ENCODE data around the gene TTBK1. TPM values are rescaled to one million over a fixed set of nuclear protein-coding genes. Genes with fewer than 3 reads are reported as not detected.

The TTBK1 gene
- total and polyA plus RNA-seq, 2 donors (not counting 1 experiment from before 2014, with no cell fraction given), result 0.07 TPM; not detected in 1

GRCh38 chr6:43331470-43331869 is 88.2 kb downstream of the TTBK1 start:
- Mint-ChIP-seq H3K9me3 (ENCODE audit: insufficient read depth) (no peaks in the 10 kb centered on the region), H3K27me3 (no peaks in the 10 kb centered on the region), H3K4me3 (no peak overlapping the region), H3K4me1 (peaks cover 25% of the 10 kb centered on the region), H3K27ac (no peak overlapping the region)
- DNase-seq (no peak), ATAC-seq (ENCODE audit: low read depth) (no peak)
- Histone ChIP-seq H3K4me2 (replicated peaks; ENCODE audit: low read depth, low read length, poor library complexity, severe bottlenecking) (peak overlapping the region; percentile 18), H3K9ac (ENCODE audit: low read length) (no peak overlapping the region), H2AFZ (ENCODE audit: insufficient read depth, low read depth, low read length, poor library complexity, severe bottlenecking) (no peak overlapping the region), H3K4me3 (ENCODE audit: control extremely low read depth in 1 of 5, extremely low read depth in 1 of 5, insufficient read depth in 1 of 5, low read depth in 2 of 5, low read length in 4 of 5) (no peak overlapping the region), H3K9me3 (ENCODE audit: control extremely low read depth in 1 of 3, control insufficient read depth in 2 of 3, insufficient read depth in 1 of 3, low read length in 2 of 3) (no peaks in the 10 kb centered on the region), H3K27ac (ENCODE audit: low read length in 2 of 2) (no peak overlapping the region), H3K27me3 (replicated peaks in 1 of 4; ENCODE audit: control extremely low read depth in 1 of 4, control insufficient read depth in 3 of 4, insufficient read depth in 4 of 4, low read length in 3 of 4) (no peaks in the 10 kb centered on the region), H3K79me2 (ENCODE audit: control insufficient read depth, insufficient read depth, low read length) (peaks cover 10% of the 10 kb centered on the region), H3K4me1 (ENCODE audit: control insufficient read depth in 2 of 2, insufficient read depth in 2 of 2, low read length in 2 of 2) (peaks cover 11 to 14% of the 10 kb centered on the region in 2 donors), H3K36me3 (replicated peaks in 1 of 2; ENCODE audit: control extremely low read depth in 1 of 2, control insufficient read depth in 1 of 2, extremely low read depth in 1 of 2, insufficient read depth in 2 of 2, low read length in 1 of 2) (peaks cover 2 to 19% of the 10 kb centered on the region in 2 experiments), H4K20me1 (ENCODE audit: control insufficient read depth, insufficient read depth, low read length, poor library complexity, severe bottlenecking) (peaks cover 7% of the 10 kb centered on the region)
- TF ChIP-seq EZH2 (IDR thresholded peaks at IDR 0.05; ENCODE audit: borderline replicate concordance, insufficient read depth, low read depth, low read length, poor library complexity, severe bottlenecking) (no peak), CTCF (IDR thresholded peaks at IDR 0.05) (no peak)
- POLR2A ChIA-PET, result no interaction called here
- whole genome bisulfite sequencing (ENCODE audit: insufficient coverage), result no CpG with 5 or more reads among the region's 1 CpG
- CTCF ChIA-PET, result no interaction called here
- intact Hi-C loops (cut with micrococcal nuclease), result no loop called here

- H3K79me2 ChIP-seq (ENCODE audit: control insufficient read depth, insufficient read depth, low read length), result peaks cover 10% of the 10 kb centered on the region
- H3K4me3 ChIP-seq (ENCODE audit: control extremely low read depth in 1 of 5, extremely low read depth in 1 of 5, insufficient read depth in 1 of 5, low read depth in 2 of 5, low read length in 4 of 5), result no peak overlapping the region
- H2AFZ ChIP-seq (ENCODE audit: insufficient read depth, low read depth, low read length, poor library complexity, severe bottlenecking), result no peak overlapping the region
- H3K9me3 Mint-ChIP-seq (ENCODE audit: insufficient read depth), result no peaks in the 10 kb centered on the region
- H3K27ac ChIP-seq (ENCODE audit: low read length in 2 of 2), result no peak overlapping the region
- no peak for TF ChIP-seq CTCF (IDR thresholded peaks at IDR 0.05)
- no peak for TF ChIP-seq EZH2 (IDR thresholded peaks at IDR 0.05; ENCODE audit: borderline replicate concordance, insufficient read depth, low read depth, low read length, poor library complexity, severe bottlenecking)
- no peak overlapping the region for H3K27ac Mint-ChIP-seq
- peaks cover 11 to 14% of the 10 kb centered on the region in 2 donors for H3K4me1 ChIP-seq (ENCODE audit: control insufficient read depth in 2 of 2, insufficient read depth in 2 of 2, low read length in 2 of 2)
- peaks cover 2 to 22% of the 10 kb centered on the region in 2 experiments for H3K36me3 ChIP-seq (replicated peaks in 1 of 2; ENCODE audit: control extremely low read depth in 1 of 2, control insufficient read depth in 1 of 2, extremely low read depth in 1 of 2, insufficient read depth in 2 of 2, low read length in 1 of 2)
- ATAC-seq (ENCODE audit: low read depth), result no peak
- H3K4me3 Mint-ChIP-seq, result no peak overlapping the region
- ChIA-PET POLR2A (no interaction called here), CTCF (no interaction called here)
- H3K9me3 ChIP-seq (ENCODE audit: control extremely low read depth in 1 of 3, control insufficient read depth in 2 of 3, insufficient read depth in 1 of 3, low read length in 2 of 3), result no peaks in the 10 kb centered on the region
- peaks cover 25% of the 10 kb centered on the region for H3K4me1 Mint-ChIP-seq
- no peaks in the 10 kb centered on the region for H3K27me3 ChIP-seq (replicated peaks in 1 of 4; ENCODE audit: control extremely low read depth in 1 of 4, control insufficient read depth in 3 of 4, insufficient read depth in 4 of 4, low read length in 3 of 4)
- WGBS (ENCODE audit: insufficient coverage), result 35% methylated on average over 2 of the region's 4 CpGs
- H3K4me2 ChIP-seq (replicated peaks; ENCODE audit: low read depth, low read length, poor library complexity, severe bottlenecking), result peak overlapping the region; percentile 18
- no peaks in the 10 kb centered on the region for H3K27me3 Mint-ChIP-seq
- peaks cover 7% of the 10 kb centered on the region for H4K20me1 ChIP-seq (ENCODE audit: control insufficient read depth, insufficient read depth, low read length, poor library complexity, severe bottlenecking)
- intact Hi-C loops (cut with micrococcal nuclease), result no loop called here
- H3K9ac ChIP-seq (ENCODE audit: low read length), result no peak overlapping the region
- no peak for DNase-seq
These were observed 88.6 kb downstream of the TTBK1 start for GRCh38 chr6:43331891-43332290.

Data from B cell (primary cell).